ENCODE data around the gene ACSBG1.

ACSBG1 gene

DNA sequence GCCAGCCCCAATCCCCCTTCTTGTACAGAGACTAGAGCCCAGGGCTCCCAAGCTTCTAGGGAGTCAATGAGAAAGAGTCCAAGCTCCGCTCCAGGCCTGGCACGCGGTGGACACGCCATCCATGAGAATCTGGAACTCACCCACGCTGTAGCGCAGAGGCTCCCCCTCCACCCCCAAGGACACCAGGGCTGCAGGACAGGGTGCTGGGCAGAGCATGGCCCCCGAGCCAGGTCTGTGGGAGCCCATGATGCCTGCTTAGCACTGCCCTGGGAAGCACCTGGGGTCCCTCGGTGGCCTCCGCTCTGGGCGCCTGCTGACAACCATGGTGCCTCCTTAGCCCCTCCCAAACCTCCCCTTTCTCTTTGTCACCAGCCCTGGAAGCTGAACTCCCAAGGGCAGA lies 28.5 kb downstream of the ACSBG1 start:
- in situ Hi-C loops (cut with HindIII; ENCODE audit: low sequenced_read_pairs), result no loop called here
- H3K4me3 ChIP-seq (ENCODE audit: low read depth, low read length), result no peak overlapping the region
- DNase-seq (ENCODE audit: low read depth), result no peak
- TF ChIP-seq CTCF (IDR thresholded peaks at IDR 0.05; ENCODE audit: low read depth, low read length, missing control alignments), result no peak

DNA sequence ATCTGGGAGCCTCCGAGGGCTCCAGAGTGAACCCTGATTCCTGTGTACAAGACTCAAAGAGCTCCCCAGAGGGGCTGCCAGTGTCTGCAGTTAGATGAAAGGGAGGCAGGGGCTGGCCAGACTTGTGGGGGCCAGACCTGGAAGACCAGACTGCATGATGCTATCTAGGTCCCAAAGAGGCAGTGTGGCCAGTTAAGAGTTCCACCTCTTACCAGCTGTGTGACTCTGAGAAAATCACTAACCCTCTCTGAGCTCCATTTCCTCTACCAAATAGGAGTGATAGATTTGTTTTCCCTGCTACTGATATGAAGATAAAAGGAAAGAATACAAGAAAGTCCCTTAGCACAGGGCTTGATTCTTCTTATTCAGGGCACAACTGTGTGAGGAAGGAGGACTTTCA lies 29.0 kb downstream of the ACSBG1 start:
- no peak for DNase-seq (ENCODE audit: low read depth)
- no peak for TF ChIP-seq CTCF (IDR thresholded peaks at IDR 0.05; ENCODE audit: low read depth, low read length, missing control alignments)
- in situ Hi-C loops (cut with HindIII; ENCODE audit: low sequenced_read_pairs), result no loop called here
- no peak overlapping the region for H3K4me3 ChIP-seq (ENCODE audit: low read depth, low read length)

DNA sequence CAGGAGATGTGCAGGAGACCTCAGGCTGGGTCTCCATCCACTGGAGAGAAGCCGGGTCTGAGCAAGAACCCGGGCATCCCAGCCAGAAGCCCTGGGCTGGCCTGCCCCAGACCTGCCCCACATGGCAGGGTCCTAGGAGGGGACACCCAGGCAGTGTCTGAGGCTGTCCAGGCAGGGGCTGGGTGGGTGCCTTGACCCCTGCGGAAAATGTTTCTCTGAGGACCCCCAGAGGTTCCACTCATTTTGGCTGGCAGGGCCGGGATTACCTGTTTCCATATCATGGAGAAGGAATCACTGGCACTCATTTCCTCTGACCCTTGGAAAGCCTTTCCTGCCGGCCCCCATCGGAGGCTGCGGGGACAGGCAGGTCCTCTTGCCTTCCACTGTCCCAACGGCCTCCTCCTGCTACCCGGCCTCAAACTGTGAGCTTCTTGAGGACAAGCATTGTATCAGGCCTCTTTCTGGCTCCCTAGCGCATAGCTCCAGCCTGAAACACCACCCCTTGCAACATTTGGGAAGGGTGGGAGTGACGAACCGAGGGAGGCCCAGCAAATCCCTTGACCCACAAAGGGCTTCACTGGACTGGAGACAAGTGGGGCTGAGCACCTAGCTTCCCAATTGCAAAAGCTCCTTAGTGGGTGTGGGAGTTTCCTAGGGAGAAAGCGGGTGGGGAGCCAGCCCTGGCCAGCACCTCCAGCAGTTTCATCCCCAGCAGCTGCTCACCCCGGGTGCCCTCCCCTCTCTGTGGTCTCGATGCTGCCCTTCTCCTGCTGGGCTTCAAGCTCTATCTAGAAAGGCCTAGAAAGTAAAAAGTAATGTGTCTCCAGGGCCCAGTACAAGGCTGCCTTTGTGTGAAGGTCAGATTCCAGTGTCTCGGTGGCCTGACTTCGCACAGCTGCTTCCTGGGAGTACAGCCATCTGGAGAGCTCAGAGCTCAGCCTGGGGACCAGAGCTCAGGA lies 29.7 kb downstream of the ACSBG1 start:
- no peak overlapping the region for H3K4me3 ChIP-seq (ENCODE audit: low read depth, low read length)
- in situ Hi-C loops (cut with HindIII; ENCODE audit: low sequenced_read_pairs), result no loop called here
- no peak for DNase-seq (ENCODE audit: low read depth)
- no peak for TF ChIP-seq CTCF (IDR thresholded peaks at IDR 0.05; ENCODE audit: low read depth, low read length, missing control alignments)

DNA sequence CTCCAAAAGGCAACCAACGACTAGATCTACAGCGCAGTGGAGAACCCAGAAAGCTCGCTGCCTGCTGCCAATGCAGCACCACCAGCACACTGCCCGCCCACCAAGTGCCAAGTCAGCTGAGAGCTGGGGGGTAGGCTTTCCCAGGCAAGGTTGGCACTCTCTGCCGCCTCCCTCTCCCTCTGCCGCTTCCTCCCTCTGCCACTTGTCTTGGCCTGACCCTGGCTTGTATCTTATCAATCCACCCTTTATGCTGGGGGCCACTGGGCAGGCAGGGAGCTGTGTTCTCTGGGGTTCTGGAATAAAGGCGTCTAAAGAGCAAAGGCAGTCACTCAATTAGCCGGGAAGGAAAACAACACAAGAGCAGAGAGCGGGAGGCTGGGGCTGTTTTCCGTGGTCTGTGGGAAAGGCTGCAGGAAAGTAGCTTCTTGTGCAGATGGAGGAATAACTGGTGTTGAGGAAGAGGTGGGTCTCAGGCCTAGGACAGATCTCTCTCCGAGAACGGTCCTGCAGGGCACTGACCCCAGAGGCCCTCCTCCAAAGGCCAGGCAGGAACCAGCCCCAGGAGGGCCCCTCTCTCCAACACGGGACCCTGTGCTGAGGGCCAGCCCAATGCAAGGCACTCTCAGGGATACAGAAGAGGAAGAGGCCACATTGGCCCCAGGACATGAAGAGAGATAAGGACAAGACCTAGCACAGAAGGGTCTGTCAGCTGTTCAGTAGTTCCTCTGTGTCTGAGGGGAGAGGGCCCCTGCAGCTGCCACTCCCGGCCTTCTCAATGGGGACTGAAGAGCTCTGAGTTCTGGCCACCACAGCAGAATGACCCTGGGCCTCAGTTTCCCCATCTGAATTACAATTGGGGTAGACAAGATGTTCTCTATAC lies 30.8 kb downstream of the ACSBG1 start:
- DNase-seq (ENCODE audit: low read depth), result no peak
- H3K4me3 ChIP-seq (ENCODE audit: low read depth, low read length), result no peak overlapping the region
- in situ Hi-C loops (cut with HindIII; ENCODE audit: low sequenced_read_pairs), result no loop called here
- no peak for TF ChIP-seq CTCF (IDR thresholded peaks at IDR 0.05; ENCODE audit: low read depth, low read length, missing control alignments)

- H3K4me3 ChIP-seq (ENCODE audit: low read depth, low read length), result no peak overlapping the region
- no peak for TF ChIP-seq CTCF (IDR thresholded peaks at IDR 0.05; ENCODE audit: low read depth, low read length, missing control alignments)
- no peak for DNase-seq (ENCODE audit: low read depth)
- in situ Hi-C loops (cut with HindIII; ENCODE audit: low sequenced_read_pairs), result no loop called here
Observed at GRCh38 chr15:78201281-78202190, 32.8 kb downstream of the ACSBG1 start.
